ENCODE results near the gene CDK14.

- TF ChIP-seq CTCF (IDR thresholded peaks at IDR 0.05; ENCODE audit: low read depth, low read length, missing input control) (no peak), ATF3 (IDR thresholded peaks at IDR 0.05) (no peak), GABPA (IDR thresholded peaks at IDR 0.05 in 1 of 2, conservative IDR thresholded peaks at IDR 0.05 in 1 of 2) (no peak), YY1 (IDR thresholded peaks at IDR 0.05) (no peak), TAF1 (conservative IDR thresholded peaks at IDR 0.05) (no peak), RAD21 (IDR thresholded peaks at IDR 0.05) (no peak), JUND (IDR thresholded peaks at IDR 0.05) (no peak), NR2F2 (IDR thresholded peaks at IDR 0.05) (no peak), EGR1 (IDR thresholded peaks at IDR 0.05; ENCODE audit: low read depth in 2 of 2) (no peak), SP1 (IDR thresholded peaks at IDR 0.05) (no peak), HNF4G (IDR thresholded peaks at IDR 0.05) (no peak)
- TF ChIP-seq, protein P1, sequence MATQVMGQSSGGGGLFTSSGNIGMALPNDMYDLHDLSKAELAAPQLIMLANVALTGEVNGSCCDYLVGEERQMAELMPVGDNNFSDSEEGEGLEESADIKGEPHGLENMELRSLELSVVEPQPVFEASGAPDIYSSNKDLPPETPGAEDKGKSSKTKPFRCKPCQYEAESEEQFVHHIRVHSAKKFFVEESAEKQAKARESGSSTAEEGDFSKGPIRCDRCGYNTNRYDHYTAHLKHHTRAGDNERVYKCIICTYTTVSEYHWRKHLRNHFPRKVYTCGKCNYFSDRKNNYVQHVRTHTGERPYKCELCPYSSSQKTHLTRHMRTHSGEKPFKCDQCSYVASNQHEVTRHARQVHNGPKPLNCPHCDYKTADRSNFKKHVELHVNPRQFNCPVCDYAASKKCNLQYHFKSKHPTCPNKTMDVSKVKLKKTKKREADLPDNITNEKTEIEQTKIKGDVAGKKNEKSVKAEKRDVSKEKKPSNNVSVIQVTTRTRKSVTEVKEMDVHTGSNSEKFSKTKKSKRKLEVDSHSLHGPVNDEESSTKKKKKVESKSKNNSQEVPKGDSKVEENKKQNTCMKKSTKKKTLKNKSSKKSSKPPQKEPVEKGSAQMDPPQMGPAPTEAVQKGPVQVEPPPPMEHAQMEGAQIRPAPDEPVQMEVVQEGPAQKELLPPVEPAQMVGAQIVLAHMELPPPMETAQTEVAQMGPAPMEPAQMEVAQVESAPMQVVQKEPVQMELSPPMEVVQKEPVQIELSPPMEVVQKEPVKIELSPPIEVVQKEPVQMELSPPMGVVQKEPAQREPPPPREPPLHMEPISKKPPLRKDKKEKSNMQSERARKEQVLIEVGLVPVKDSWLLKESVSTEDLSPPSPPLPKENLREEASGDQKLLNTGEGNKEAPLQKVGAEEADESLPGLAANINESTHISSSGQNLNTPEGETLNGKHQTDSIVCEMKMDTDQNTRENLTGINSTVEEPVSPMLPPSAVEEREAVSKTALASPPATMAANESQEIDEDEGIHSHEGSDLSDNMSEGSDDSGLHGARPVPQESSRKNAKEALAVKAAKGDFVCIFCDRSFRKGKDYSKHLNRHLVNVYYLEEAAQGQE (IDR thresholded peaks at IDR 0.05) = no peak
- TF ChIP-seq, protein P2, sequence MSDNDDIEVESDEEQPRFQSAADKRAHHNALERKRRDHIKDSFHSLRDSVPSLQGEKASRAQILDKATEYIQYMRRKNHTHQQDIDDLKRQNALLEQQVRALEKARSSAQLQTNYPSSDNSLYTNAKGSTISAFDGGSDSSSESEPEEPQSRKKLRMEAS (IDR thresholded peaks at IDR 0.05) = no peak
- TF ChIP-seq, protein P3, sequence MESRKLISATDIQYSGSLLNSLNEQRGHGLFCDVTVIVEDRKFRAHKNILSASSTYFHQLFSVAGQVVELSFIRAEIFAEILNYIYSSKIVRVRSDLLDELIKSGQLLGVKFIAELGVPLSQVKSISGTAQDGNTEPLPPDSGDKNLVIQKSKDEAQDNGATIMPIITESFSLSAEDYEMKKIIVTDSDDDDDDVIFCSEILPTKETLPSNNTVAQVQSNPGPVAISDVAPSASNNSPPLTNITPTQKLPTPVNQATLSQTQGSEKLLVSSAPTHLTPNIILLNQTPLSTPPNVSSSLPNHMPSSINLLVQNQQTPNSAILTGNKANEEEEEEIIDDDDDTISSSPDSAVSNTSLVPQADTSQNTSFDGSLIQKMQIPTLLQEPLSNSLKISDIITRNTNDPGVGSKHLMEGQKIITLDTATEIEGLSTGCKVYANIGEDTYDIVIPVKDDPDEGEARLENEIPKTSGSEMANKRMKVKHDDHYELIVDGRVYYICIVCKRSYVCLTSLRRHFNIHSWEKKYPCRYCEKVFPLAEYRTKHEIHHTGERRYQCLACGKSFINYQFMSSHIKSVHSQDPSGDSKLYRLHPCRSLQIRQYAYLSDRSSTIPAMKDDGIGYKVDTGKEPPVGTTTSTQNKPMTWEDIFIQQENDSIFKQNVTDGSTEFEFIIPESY (IDR thresholded peaks at IDR 0.05) = no peak
Measured at GRCh38 chr7:91140286-91140685, 544.2 kb downstream of the CDK14 start.
